RPMI7951 (cell line): ENCODE data around the gene DPH2. TPM values are rescaled to one million over a fixed set of nuclear protein-coding genes. Genes with fewer than 3 reads are reported as not detected.

Source experiments
- DNase-seq: peaks from one replicate; pipeline ENCODE4 v3.0.0-alpha.2; 2012; ENCODE audit warnings: low read depth
- total RNA-seq: library from RNA; depleted of rRNA; stranded (reverse); fragments of >200 nt; shearing (Covaris generic); gene quantifications from 2 replicates; pipeline ENCODE4 v1.2.3, GENCODE V29; 2014

The DPH2 gene
- total RNA-seq, 1 experiment from 2014 or later, result 25.5 TPM

DNA sequence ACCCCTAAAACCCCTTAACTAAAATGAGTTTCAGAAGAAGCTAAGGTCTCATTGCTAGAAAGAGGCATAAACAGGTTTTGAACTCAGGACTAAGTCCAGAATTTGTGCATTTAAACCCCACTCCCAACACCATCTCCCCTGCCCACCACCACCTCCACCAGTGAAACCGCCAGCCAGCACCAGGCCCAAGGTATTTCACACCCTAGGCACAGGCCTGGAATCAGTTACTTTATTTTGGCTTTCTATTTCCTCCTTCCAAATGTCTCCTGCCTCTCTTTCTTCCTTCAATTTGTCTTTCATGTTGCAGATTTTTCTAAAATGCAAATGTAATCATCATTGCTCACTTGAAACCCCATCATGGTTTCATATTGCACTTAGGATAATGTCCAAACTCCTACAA, 24.9 kb upstream of the DPH2 start:
- DNase-seq, result no peak

DNA sequence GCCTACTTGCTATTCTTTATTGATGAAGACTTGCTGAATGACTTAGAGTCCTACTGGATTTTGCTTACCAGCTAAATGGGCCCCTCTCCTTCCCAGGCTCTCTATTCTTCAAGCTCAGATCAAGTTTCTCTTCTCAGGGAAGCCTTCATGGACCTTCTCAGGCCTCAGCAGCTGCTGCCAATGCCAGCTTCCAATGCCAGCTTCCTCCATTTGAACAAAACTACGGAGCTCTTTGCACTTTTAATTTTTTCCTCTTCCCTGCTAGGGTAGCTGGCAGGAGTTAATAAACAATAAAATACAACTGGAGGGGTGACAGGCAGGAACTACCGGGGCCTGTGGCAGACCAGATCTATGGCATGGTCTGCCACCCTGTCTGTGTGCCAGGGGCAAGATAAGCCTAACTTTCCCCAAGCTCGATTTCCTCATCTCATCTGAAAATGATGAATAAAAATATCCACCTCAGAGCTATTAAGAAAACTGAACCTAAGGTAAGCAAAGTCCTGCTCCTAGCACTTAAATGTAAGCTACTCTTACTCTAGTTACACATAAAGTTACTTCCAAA, 24.1 kb upstream of the DPH2 start:
- DNase-seq, result no peak

GRCh38 chr1:43946236-43947060, 23.4 kb upstream of the DPH2 start, which contains the start of gene IPO13:
IPO13 (plus strand) TSS chr1:43946950; CDS start chr1:43947601, 651 bp downstream.
- DNase-seq, result peak; percentile 93

DNA sequence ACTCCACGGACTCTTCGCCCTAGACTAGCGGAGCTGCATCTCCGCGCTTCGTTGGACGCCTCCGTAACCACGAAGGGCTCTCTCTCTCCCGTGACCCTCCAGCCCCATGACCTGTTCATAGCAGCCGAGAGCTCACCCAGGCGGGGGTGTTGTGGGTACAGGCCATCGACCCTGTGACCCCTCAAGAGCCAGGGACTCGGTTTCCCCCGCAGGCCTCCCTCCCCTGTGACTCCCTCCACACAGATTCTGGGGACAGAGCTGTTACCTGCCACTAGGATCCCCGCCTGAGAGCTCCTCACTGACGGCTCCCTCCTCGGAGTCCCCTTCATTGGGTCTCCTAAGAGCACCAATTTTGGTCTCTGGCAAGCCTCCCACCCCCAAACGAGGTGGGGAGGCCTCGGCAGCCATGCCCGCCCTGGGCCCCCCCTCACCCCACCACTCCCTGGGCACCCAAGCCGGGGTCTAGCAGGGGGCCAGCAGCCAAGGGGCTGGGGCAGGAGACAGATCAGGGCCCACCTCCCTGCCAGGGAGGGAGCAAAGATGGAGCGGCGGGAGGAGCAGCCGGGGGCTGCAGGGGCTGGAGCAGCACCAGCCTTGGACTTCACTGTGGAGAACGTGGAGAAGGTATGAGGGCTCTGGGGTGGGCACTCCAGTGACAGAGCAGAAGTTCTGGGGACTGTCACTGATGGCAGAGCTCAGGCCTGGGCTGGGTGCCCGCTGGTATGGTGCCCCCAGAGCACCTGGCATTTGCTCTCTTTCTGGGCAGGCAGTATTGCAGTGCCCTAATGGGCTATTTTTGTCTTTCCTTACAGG, 22.5 kb upstream of the DPH2 start:
- DNase-seq, result no peak

- peak; percentile 26 for DNase-seq
Measured at GRCh38 chr1:43947874-43948437, 21.9 kb upstream of the DPH2 start.

- no peak for DNase-seq
Measured at GRCh38 chr1:43949678-43950077, 20.1 kb upstream of the DPH2 start.

DNA sequence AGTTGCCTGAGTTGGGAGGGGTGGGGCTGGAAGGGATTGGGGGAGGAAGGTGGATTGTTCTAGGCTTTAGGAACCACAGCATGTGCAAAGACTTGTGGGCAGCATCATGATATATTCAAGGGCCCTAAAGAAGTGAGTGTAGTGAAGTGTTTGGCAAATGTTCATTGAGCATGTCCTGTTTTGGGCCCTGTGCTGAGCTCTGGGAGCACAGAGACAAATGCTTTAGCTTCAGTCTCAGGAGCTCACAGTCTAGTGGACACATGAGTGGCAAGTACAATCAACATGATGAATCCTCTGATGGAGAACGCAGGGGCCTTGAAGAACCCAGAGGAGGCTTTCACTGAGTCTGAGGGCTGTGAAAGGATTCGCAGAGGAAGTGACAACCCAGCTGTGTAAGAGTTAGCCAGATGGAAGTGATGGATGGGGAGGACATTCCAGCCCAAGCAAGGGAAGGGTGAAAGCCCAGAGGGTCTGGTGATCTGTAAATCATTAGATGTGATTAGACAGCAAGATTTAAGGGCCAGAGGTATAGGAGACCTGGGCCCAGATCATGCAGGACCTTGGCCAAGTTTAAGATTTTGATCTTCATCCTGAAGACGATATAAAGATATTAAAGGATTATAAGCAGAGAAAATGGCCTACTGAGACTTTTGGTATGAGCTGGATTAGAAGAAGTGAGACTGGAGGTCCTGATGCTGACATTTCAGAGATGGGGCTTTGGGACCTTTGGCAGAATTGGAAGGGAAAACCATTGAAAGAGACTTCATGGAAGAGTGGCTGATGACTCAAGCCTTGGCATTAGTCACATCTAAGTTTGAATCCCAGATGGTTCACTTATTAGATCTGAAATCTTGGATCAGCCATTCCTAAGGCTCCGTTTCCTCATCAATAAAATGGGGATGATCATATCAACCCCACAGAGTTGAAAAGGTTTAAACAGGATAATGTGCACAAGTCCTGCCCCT, 18.5 kb upstream of the DPH2 start:
- peak; percentile 45 for DNase-seq

DNA sequence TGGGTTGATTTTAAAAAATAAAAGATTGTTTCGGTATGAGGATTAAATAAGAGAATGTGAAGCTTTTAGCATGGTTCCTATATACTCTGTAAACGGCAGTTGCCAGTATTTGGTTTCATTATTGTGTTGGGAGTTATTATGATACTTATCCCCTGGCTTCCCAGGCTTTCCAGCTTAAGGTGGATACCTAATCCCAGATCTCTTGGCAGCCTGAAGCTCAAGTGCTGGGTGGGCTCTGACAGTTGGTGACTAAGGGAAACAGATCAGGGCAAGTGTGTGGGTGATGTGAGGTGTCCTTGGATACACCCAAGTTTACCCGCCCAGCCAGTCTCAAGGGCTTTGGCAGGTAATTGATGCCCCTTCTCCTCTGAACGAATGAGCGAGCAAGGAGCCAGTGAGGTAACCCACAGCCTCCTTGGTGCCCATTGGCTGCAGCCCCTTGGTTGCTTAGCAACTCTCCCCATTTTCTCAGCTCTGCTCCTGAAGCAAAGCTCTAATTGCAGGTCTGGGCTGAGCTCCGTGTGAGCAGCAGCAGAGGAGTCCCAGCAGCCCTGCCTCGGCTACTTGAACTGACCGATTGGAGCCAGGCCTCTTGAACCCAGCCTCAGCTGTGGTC, 17.0 kb upstream of the DPH2 start:
- no peak for DNase-seq

- no peak for DNase-seq
Measured at GRCh38 chr1:43953361-43953760, 16.4 kb upstream of the DPH2 start.

- DNase-seq, result no peak
Measured at GRCh38 chr1:43954036-43954435, 15.8 kb upstream of the DPH2 start.

DNA sequence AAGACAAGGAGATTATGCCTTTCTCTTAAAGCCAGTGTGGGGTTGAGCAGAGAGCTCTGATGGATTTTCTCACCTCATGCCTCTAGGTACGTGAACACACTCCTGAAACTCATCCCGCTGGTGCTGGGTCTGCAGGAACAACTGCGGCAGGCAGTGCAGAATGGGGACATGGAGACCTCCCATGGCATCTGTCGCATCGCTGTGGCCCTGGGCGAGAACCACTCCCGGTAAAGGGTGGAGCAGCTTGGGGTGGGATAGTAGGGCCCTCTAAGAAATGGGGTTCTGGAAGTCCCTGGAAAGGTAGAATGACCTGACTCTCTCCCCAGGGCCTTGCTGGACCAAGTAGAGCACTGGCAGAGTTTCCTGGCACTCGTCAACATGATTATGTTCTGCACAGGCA, 13.6 kb upstream of the DPH2 start:
- DNase-seq, result no peak

GRCh38 chr1:43957407-43958040, 12.3 kb upstream of the DPH2 start:
- no peak for DNase-seq

DNA sequence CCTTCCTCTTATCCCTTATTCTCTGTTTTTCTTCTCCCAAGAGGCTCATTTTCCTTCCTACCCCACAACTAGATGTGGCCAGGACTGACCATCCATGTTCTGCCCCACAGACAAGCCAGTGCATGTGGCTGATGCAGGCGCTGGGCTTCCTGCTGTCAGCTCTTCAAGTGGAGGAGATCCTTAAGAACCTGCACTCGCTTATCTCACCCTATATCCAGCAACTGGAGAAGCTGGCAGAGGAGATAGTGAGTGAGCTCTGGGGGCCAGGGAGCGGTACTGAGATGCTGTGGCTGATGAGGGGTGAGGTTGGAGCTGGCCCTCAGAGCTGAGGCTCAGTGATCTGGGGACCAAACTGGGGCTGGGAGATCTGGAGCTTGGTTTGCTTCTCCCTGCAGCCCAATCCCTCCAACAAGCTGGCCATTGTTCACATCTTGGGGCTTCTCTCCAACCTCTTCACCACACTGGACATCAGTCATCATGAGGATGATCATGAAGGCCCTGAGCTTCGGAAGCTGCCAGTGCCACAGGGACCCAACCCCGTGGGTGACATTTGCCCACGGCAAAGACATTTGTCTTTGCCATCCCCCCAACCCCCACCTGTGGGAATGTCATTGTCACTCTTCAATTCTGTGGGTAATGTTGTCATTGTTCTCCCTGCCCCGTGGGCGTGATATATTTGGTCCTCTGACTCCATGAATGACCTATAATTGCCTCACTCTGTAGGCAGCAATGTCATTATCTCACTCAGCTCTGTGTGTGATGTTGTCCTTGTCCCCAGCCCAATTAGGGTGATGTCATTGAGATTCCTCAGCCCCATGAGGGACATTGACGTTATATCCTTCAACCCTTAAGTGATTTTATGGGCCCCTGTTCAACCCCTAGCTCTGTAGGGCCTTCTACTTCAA, 11.2 kb upstream of the DPH2 start:
- no peak for DNase-seq

DNA sequence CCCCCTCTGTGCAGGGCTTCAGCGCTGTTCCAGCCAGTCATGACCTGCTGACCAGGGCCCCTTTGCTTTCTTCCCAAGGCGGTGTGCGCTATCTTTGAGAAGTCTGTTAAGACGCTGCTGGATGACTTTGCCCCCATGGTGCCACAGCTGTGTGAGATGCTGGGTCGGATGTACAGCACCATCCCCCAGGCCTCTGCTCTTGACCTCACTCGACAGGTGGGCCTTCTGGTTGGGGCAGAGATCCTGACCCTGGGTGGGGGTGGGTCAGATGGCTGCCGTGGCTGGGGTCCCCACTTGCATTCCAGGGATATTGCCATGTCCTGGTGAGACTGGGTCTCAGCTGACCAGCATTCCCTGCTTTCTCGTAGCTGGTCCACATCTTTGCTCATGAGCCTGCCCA, 9.0 kb upstream of the DPH2 start:
- DNase-seq, result no peak

DNA sequence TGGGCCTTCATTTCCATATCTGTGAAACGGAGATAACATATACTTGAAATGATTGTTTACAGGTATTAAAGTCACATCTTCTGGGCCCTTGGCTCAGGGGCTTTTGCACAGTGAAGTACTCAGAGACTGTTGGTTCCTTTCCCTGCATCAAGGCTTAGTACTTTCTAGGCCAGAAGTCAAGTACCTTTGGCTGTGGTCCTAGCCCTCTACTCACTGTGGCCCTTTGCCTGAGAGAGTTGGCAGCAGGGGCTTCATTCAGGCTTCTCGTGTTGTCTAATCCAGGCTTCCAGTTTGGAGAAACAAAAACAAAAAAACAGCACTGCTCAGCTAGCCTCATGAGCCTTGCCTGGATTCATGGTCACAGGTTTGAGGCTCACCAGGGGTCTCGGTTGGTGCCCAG, 8.1 kb upstream of the DPH2 start:
- no peak for DNase-seq

DNA sequence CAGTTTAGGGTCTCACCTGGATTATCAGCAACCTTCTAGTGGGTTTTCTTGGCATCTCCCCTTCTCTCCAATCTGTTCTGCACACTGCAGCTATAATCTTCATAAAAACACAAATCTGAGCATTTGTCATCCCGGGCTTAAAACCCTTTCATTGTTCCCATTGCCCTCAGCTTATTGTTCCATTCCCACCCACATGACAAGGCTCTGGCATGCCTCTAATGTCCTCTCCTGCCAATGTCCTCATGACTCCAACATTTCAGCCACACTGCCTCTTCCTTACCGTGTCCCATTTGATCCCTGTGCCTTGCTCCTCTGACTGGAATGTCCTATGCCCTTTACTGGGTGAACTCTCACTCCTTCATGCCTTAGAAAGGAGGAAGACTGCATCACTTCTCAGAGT, 7.5 kb upstream of the DPH2 start:
- no peak for DNase-seq

DNA sequence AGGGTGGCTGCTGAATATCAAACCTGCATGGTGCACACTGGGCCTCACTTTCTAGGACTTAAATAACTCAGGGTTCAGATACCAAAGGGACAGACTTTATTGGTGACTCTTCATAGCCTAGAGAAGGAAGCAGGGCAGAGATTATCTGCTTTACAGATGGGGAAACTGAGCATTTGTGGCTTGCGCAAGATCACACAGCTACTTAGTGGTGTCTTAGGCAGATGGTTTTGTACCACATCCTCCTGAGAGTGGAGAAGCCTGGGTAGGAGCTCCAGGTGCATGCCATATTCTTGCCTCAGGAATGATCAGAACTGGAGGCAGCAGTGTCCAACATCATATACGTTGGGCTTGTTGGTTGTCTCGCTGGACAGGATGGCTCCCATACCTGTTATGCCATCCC, 6.8 kb upstream of the DPH2 start:
- DNase-seq, result no peak

DNA sequence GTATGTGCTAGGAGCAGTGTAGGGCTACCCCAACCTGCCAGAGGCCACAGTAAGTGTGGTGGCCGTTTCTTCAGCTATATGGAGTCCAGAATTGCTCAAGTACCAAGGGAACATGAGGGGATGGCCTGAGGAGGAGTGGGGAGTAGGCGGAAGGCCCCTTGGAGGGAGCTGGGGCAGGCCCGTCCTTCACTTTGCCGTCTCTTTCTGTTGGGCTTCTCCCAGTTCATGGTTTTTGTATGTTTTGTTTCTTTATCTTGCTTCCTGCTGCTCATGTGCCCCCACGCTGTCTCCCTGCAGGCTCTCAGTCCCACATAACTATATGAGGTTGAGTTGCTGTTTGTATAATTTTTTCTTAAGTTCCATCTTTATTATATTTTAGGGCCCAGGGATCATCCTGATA, 5.9 kb upstream of the DPH2 start:
- no peak for DNase-seq

- no peak for DNase-seq
Measured at GRCh38 chr1:43965316-43965715, 4.5 kb upstream of the DPH2 start.
